Stimulated activated effector memory CD8-positive, alpha-beta T cell treated with anti-CD3 and anti-CD28 coated beads, Interleukin-12 subunit alpha, Interleukin-12 subunit beta, amount 100 ng/mL, for 72 hours (primary cell): ENCODE results near the gene PRPS1L1.

ENCODE experiments used
- ATAC-seq: fragments of 150-1000 bp; cut with Tn5 transposase; 2 replicates; pipeline ENCODE4 v1.10.0; 2021
- DNase-seq, 2 donors: peaks; one replicate each; pipeline ENCODE4 v3.0.0; 2021 to 2022; ENCODE audit warnings: low spot score in 2 of 2
- H3K27ac Mint-ChIP-seq: one replicate; pipeline ENCODE4 v1.8.0; 2022; ENCODE audit warnings: mild to moderate bottlenecking, mixed read lengths
- H3K36me3 Mint-ChIP-seq: one replicate; pipeline ENCODE4 v1.8.0; 2022; ENCODE audit warnings: mild to moderate bottlenecking, mixed read lengths
- H3K4me1 Mint-ChIP-seq: one replicate; pipeline ENCODE4 v1.8.0; 2022; ENCODE audit warnings: mixed read lengths
- H3K4me3 Mint-ChIP-seq: one replicate; pipeline ENCODE4 v1.8.0; 2022; ENCODE audit warnings: mild to moderate bottlenecking, mixed read lengths
- H3K9me3 Mint-ChIP-seq: one replicate; pipeline ENCODE4 v1.8.0; 2022; ENCODE audit warnings: mixed read lengths

The PRPS1L1 gene

DNA sequence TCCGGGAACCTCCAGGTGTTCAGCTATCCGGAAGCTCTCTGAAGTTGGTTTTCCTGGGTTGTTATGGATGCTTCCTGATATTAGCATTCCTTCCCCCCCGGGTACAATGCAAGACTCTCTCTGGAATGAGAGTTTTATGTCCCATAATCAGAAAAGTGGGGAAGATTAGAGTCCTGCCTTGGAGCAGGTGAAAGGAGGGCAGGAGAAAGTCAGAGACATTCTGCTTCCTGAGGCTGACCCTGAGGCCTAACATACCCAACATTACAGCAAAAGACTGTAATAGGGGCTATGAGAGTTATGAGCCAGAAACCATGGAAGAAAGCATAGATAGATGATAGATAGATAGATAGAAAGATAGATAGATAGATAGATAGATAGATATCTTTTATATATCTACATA, 36.9 kb downstream of the PRPS1L1 start:
- H3K9me3 Mint-ChIP-seq = no peaks in the 10 kb centered on the region
- no peak overlapping the region for H3K27ac Mint-ChIP-seq
- DNase-seq (no peak), ATAC-seq (no peak)
- peaks cover 9% of the 10 kb centered on the region for H3K4me1 Mint-ChIP-seq
- H3K4me3 Mint-ChIP-seq = no peak overlapping the region
- H3K36me3 Mint-ChIP-seq = no peaks in the 10 kb centered on the region

DNA sequence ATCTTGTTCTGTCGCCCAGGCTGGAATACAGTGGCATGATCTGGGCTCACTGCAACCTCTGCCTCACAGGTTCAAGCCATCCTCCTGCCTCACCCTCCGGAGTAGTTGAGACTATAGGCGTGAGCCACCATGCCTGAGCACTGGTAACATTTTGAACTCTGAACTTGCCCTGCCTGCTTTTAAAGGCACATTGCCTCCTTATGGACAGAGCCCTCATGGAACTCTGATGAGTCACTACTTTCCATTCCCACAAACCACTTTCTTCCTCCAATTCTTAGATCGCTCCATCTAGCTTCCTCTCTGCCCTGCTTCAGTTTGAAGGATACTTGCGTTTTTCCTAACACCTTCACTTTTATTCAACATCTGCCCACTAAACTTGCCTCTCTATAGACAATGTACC, 38.1 kb downstream of the PRPS1L1 start:
- no peaks in the 10 kb centered on the region for H3K36me3 Mint-ChIP-seq
- no peak overlapping the region for H3K4me3 Mint-ChIP-seq
- no peaks in the 10 kb centered on the region for H3K9me3 Mint-ChIP-seq
- no peak for DNase-seq
- no peak overlapping the region for H3K27ac Mint-ChIP-seq
- no peak for ATAC-seq
- peaks cover 9% of the 10 kb centered on the region for H3K4me1 Mint-ChIP-seq

DNA sequence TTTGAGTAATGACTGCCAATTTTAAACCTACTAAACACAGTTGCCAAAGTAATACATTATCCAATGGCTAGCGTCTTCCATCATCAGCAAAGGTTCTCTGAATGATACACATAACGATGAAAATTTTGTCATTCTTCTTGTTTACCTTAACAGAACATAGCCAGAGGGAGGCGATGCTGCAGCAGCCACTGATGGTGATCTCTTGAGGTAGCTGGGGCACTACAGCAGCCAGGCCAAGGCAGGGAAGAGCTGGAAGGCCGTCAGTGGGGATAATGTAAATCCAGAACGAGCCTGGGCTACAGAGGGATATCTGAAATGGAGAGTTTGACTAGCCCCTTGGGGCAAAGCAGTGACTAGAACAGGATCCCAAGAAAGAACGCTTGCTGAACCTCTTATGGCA, 38.8 kb downstream of the PRPS1L1 start:
- Mint-ChIP-seq H3K27ac (no peak overlapping the region), H3K4me1 (peaks cover 4% of the 10 kb centered on the region), H3K9me3 (no peaks in the 10 kb centered on the region), H3K4me3 (no peak overlapping the region), H3K36me3 (no peaks in the 10 kb centered on the region)
- DNase-seq (no peak), ATAC-seq (no peak)

DNA sequence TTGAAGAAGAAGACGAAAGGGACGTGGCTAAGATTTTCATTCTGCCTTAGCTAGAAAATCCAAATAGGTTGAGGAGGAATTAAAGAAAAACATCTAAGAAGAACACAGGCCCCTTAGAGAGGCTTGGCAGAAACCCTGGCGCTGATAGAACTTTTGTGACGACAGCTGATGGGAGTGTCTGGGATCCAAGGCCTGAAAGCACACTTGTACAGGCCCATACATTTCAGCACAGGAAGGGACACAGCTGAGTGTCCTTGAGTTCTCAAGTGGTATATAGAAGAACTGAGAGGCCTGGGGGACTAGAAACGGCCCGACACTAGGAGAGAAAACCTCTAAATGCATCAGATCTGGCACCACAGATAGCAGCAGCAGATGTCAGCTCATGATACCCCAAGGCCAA, 39.5 kb downstream of the PRPS1L1 start:
- ATAC-seq = no peak
- no peak for DNase-seq
- Mint-ChIP-seq H3K36me3 (no peaks in the 10 kb centered on the region), H3K4me1 (peaks cover 3% of the 10 kb centered on the region), H3K27ac (no peak overlapping the region), H3K4me3 (no peak overlapping the region), H3K9me3 (peaks cover 2% of the 10 kb centered on the region)

DNA sequence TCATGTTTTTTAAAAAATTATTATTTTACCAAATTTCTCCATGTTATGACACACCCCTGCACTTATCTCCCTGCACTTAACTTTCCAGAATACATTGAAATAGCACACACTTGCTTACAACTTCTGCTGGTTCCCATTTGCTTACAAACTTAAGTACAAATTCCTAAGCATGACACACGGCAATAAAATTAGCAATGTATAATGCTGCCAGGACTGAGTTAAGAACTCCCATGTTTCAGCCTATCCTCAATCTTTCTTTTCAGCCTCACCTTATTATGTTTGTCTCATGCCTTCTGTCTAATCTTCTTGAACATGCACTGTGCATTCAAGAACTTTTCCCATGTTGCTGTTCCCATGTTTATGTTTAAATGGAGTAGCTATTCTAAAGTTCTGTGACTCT, 40.8 kb downstream of the PRPS1L1 start:
- Mint-ChIP-seq H3K9me3 (peaks cover 3% of the 10 kb centered on the region), H3K4me1 (peaks cover 6% of the 10 kb centered on the region), H3K27ac (no peak overlapping the region), H3K4me3 (no peak overlapping the region), H3K36me3 (no peaks in the 10 kb centered on the region)
- no peak for DNase-seq
- ATAC-seq = no peak

DNA sequence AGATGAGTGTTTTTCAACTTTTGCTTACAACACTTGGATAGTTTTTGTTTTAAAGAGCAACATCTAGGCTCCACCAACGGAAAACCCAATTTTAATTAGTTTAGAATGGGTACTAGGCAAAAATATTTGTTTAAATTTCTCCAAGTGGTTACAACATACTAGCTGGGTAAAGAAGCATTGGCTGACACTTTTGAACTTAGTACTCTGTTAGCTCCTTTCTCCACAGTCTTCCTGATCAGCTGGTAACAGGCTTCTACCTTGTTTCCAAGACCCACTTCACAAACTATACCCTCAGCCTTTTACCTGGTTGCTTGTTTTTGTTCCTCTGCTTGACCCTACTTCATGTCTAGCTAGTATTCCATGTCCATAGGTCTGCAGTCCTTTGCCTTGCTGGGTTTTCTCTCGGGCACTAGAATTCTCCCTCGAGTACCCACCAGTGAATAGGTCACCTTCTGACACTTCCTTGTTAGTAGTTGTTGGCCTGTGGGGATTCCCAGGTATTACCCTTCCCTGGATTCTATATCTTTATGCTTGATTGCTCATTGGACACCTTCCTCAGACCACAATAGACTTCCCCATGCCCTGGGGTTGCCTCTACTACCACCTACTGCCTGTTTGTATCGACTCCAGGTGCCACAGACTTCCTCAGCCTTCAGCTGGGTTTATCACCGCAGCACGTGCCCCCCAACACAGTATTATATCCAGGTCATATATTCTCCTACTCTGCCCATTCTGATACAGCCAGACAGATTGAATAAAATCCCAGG, 42.0 kb downstream of the PRPS1L1 start:
- H3K4me3 Mint-ChIP-seq = no peak overlapping the region
- H3K9me3 Mint-ChIP-seq = peaks cover 3% of the 10 kb centered on the region
- no peaks in the 10 kb centered on the region for H3K36me3 Mint-ChIP-seq
- H3K4me1 Mint-ChIP-seq = peaks cover 6% of the 10 kb centered on the region
- DNase-seq = no peak
- no peak for ATAC-seq
- no peak overlapping the region for H3K27ac Mint-ChIP-seq

DNA sequence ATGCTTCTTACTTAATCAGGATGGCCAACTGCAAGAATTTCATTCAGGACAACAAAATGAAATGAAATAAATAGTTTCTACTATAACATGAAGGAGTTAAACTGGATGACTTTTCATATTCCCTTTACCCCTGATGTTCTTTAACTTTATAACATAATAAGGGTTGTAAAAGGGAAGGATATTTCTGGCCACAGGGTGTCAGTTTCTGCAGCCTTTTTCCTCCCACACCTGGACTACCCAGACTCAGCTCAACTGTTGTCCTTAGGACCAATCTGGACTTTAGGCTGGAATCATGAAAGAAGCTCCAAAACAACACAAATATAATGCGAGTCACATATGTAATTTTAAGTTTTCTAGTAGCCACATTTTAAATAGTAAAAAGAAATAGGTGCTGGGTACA, 43.4 kb downstream of the PRPS1L1 start:
- Mint-ChIP-seq H3K36me3 (no peaks in the 10 kb centered on the region), H3K4me1 (peaks cover 6% of the 10 kb centered on the region), H3K9me3 (peaks cover 3% of the 10 kb centered on the region), H3K4me3 (no peak overlapping the region), H3K27ac (no peak overlapping the region)
- DNase-seq (no peak), ATAC-seq (no peak)

DNA sequence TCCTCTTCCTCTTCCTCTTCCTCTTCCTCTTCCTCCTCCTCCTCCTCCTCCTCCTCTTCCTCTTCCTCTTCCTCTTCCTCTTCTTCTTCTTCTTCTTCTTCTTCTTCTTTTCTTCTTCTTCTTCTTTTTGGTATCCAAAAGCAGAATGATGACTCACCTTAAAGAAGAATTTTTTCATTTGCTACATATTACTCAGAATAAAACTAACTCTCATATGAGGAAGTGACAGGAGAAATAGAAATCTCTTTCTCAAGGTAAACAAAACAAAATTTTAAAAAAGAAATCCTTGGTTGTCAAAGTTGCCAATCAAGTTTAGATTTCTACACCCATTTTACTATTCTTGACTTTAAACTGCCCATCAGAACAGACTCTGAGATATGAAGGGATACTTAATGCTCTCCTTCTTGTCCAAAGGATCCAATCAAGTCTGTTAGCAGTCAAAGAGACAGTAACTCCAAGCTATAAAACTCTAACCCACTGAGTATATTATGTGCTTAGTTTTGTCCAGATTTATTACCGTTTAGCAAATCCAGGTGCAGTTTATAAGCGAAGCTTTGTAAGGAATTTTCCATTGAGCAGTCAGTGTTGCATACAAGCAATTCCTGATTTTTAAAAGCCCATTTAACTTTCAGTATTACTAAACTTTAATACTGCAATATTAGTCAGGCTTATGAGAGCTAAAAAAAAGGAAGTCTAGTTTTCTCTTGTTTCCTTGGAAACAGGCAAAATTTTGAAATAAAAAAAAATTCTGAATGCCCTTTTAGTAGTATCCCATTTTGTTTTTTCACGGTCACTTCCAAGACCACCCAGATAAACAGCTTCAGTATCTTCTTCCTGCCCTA, 44.2 kb downstream of the PRPS1L1 start:
- peaks cover 6% of the 10 kb centered on the region for H3K4me1 Mint-ChIP-seq
- no peak overlapping the region for H3K27ac Mint-ChIP-seq
- ATAC-seq (no peak), DNase-seq (no peak)
- no peak overlapping the region for H3K4me3 Mint-ChIP-seq
- peaks cover 3% of the 10 kb centered on the region for H3K9me3 Mint-ChIP-seq
- no peaks in the 10 kb centered on the region for H3K36me3 Mint-ChIP-seq

DNA sequence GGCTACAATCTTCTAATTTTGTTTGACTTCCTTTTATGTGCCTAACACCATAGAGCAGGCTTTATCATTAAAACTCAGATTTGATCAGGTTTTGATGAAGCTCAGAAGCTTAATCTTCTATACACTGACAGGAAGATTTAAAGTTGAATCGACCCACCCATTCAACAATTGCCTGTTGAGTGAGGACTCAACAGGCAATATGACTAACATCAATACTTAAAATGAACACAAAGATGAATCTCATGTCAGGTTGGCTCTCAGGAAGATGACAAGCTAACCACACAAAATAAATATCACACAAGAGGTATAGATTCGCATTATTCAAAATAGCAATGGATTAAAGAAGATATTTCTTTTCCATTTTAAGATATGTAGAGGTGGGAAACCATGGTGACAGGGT, 50.7 kb downstream of the PRPS1L1 start:
- no peak for DNase-seq
- Mint-ChIP-seq H3K27ac (no peak overlapping the region), H3K36me3 (no peaks in the 10 kb centered on the region), H3K4me3 (no peak overlapping the region), H3K9me3 (no peaks in the 10 kb centered on the region), H3K4me1 (no peaks in the 10 kb centered on the region)
- ATAC-seq = peak; percentile 60
